D721Med (cell line): ENCODE data around the gene OTP.
A peak's percentile ranks its signal among the peaks of the same experiment; 100 is the strongest.

Experiments
- DNase-seq: peaks from one replicate; pipeline ENCODE4 v3.0.0; 2011; ENCODE audit warnings: low spot score; ENCODE audit not compliant: insufficient read length
- FAIRE-seq: peaks from 2 replicates; lab custom pipeline; 2011; peaks lifted over from hg19 to GRCh38; lab: Jason Lieb, UNC
- TF ChIP-seq, protein P1 (sequence below): IDR thresholded peaks from 2 replicates; pipeline ENCODE4 v1.5.1; 2012; ENCODE audit warnings: mild to moderate bottlenecking, control low read depth; ENCODE audit not compliant: insufficient read depth; ENCODE audit errors: missing control alignments

OTP gene

DNA sequence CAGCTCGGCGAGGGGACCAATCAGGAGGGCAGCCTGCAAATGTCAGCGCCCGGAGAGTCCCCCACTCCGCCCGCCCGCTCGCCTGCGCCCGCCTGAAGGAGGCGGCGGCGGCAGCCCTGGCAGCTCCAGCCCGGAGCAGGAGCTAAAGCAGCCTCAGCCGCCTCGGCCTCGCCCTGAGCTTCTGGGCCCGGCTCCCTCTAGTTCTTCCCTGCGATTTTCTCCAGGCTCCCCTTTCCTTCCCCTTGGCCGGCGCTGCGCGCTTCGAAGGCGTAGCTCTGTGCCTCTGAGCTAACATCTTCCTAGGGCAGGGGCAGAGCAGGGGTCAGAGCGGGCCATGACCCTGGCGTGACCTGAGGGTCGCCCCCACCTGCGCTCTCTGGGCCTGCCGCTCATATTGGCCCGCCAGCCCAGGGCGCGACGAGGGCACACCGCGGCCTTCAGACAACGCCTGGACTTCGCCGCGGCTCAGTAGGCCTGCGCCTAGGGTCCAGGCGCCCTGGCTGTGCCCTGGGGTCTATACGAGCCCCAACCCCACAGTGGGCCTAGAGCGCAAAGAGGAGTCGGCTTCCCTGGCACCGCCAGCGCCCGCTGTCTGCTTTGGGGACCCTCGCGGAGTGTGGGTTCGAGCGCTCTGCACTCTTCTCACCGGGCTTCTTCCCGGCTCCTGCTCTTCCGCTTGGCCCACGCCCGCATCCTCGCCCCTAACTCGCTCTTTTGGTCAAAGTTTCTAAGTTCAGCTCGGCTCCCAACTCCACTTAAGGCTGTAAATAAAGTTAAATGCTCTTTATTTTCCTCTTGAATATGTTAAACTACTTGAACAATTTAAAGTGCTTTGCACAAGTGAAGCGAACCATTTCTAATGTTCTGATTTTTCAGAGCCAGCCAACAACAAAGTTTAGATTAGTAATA is 504 bp upstream of the OTP start:
- no peak for FAIRE-seq
- TF ChIP-seq, protein P1, sequence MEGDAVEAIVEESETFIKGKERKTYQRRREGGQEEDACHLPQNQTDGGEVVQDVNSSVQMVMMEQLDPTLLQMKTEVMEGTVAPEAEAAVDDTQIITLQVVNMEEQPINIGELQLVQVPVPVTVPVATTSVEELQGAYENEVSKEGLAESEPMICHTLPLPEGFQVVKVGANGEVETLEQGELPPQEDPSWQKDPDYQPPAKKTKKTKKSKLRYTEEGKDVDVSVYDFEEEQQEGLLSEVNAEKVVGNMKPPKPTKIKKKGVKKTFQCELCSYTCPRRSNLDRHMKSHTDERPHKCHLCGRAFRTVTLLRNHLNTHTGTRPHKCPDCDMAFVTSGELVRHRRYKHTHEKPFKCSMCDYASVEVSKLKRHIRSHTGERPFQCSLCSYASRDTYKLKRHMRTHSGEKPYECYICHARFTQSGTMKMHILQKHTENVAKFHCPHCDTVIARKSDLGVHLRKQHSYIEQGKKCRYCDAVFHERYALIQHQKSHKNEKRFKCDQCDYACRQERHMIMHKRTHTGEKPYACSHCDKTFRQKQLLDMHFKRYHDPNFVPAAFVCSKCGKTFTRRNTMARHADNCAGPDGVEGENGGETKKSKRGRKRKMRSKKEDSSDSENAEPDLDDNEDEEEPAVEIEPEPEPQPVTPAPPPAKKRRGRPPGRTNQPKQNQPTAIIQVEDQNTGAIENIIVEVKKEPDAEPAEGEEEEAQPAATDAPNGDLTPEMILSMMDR: no peak
- peak; percentile 75 for DNase-seq

DNA sequence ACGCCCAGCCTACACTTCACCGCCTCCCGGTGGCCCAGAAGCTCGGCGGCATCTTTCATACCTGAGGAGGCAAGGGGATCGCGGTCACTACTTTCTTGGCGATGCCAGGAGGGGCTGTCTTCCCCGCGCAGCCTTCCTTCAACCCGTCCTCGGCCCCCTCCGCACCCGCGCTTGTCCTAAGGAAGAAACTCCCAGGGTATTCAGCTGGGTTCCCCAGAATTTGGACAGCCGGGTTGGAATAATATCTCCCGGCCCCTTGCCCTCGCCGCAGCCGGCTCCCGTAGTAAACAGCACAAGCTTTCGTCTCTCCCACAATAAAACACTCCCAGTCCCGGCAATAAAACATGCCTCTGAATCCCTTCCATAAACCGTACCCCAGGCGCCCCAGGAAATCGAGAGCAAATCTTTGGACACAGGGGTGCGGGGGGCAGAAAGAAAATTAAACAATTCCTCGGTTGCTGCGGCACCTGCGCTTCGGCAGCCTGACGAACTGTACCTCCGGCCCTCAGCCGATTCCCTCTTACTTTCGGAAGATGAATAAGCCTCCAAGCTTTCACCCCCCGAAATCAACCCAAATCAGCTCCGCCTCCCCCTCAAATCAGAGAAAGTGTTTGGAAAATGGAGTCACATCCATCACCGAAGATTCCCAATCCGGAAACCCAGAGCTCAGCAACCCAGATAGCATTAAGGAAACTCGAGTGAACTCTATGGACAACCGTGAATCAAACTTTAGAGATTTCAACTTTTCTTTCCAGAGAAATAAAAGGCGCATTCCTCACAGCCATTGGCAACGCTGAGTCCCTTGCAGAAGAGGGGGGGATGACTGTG is 1.1 kb downstream of the OTP start:
- TF ChIP-seq, protein P1: no peak
- DNase-seq (no peak), FAIRE-seq (no peak)

DNA sequence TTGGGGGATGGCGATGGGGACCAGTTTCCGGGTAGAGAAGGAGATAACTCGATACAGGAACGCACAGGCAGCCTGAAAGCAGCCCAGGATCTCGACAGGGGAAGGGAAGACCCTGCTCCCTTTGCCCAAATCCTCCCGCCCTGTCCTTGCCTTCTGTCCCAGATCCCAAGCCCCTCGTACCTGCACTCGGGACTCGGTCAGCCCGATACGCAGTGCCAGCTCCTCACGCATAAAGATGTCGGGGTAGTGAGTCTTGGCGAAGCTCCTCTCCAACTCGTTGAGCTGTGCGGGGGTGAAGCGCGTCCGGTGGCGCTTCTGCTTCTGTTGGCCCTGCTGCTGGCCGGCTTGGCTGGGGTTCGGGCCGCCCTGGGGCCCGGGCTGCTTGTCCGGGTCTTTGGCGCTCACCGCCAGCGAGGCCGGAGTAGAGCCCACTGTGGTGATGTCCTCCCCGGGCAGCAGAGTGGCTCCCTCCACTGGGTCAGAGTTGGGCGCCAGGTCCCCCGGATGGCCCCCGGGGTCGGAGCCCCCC is 1.8 kb downstream of the OTP start:
- no peak for FAIRE-seq

DNA sequence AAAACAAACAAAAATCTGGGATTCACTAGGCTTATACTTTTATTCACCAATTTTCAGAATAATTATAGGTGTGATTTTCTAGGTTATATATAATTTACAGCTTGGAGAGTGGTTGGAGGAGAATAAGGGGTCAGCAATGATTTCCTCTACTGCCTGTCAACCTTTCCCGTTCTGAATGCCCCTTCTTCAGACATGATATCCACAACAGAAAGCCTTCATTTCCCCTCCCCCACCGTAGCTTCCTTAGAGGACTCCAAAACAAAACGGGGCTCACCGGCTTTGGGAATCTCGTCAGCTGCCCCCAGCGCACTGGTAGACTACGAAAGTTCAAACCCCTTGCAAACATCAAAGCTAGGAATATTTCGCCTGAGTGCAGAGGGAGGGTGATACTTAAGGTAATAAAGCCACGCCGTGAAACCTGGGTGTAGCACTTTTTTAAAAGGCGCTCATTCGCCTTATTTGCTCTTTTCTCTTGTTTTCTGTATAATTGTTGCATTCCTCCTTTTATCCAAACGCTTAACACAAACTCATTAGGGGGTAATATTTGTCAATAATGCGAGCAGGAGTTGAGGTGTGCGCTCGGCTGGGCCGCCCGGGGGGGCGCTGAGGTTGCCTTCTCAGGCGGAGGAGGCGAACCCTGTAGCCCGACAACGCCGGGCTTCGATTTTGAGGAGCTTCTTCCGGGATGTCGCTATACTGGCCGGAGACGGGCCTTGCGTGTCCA is 2.4 kb downstream of the OTP start:
- FAIRE-seq: no peak
- no peak for DNase-seq
- TF ChIP-seq, protein P1: no peak

More for the DNA sequence above, 1.8 kb downstream of the OTP start:
- TF ChIP-seq, protein P1: no peak
- DNase-seq: no peak

DNA sequence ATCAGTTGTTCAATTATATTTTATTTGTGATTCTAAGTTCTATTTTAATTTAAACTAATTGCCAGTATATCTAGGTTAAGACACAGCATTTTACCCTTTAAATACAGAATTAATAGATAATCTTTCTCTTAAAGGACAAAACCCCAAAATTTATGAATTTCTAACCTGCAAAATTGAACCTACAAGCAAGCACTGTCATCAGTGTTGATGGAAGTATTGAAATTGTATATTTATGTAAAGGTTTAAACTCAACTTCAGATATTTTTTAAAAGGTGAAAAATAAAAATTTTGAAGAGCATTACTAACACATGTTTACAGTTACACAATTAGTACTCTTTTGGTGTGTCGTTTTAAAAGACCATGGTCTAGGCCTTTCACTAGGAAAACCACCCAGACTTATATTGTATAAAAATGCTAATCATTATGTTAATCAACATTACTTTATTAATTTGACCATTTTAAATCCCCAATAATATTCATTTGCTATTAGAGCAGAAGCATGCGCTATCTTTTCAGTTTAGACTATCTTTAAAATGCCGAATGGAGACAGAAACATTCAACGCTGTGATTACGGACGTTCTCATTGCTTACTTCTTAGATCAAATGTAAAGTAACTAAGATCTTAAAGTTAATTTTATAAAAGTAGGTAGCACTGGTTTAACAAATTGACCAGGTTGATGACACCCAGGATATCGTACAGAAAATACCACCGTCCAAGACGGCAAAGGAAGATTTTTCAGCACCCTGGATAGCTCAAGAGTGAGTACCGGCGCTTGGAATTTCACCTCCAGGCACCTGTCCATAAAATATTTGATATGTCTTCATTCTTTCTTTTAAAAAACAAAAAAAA is 3.2 kb downstream of the OTP start:
- TF ChIP-seq, protein P1: no peak
- DNase-seq (no peak), FAIRE-seq (no peak)

DNA sequence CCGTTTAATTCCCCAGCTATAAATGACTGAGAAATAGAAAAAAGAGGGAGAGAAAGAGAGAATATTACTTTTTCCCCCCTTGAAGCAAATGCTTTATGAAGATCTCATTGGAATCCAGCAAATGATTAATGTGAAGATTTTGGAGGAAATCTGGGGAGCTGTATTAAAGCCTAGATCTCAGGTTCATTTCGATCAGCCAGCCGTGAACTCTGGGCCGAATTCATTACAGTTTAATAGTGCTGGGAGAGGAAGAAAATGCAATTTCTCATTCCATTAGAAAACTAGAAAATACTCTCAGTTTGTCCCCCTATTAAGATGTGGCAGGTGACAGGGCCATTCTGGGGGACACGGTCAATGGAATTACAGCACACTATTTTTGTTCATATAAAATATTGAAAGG is 4.8 kb downstream of the OTP start:
- no peak for DNase-seq
- no peak for FAIRE-seq
- TF ChIP-seq, protein P1: no peak
